ENCODE measurements around the gene SLCO4C1. TPM values are rescaled to one million over a fixed set of nuclear protein-coding genes. Genes with fewer than 3 reads are reported as not detected.

SLCO4C1 gene
- total and polyA plus RNA-seq, 2 of the 13 experiments (the other 11 are each of a cell fraction or from before 2014, with no cell fraction given), result 1.3 to 7.8 TPM

DNA sequence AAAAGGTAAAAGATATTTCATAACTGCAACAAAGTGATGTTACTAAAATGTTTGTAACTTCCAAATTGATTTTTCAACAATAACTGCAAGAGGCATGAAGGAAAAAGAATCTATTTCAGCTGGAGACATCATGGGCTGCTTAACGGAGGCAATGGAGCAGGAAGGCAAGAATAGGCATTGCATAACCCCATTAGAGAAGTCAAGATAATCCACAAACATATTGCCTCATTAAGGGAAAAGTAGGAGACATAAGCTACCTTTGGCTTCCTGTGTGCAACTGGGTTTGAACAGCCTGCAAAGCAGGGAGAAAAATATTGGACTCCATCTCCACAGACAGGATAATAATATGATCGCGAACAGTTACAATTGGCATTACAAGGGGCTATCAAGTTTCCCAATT is 46.7 kb downstream of the SLCO4C1 start (continued):
- TF ChIP-seq, protein P1, sequence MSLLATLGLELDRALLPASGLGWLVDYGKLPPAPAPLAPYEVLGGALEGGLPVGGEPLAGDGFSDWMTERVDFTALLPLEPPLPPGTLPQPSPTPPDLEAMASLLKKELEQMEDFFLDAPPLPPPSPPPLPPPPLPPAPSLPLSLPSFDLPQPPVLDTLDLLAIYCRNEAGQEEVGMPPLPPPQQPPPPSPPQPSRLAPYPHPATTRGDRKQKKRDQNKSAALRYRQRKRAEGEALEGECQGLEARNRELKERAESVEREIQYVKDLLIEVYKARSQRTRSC (CRISPR knock-in tag; IDR thresholded peaks at IDR 0.05; ENCODE audit: low read depth), result no peak
- TF ChIP-seq, protein P2, sequence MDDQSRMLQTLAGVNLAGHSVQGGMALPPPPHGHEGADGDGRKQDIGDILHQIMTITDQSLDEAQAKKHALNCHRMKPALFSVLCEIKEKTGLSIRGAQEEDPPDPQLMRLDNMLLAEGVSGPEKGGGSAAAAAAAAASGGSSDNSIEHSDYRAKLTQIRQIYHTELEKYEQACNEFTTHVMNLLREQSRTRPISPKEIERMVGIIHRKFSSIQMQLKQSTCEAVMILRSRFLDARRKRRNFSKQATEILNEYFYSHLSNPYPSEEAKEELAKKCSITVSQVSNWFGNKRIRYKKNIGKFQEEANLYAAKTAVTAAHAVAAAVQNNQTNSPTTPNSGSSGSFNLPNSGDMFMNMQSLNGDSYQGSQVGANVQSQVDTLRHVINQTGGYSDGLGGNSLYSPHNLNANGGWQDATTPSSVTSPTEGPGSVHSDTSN (CRISPR knock-in tag; IDR thresholded peaks at IDR 0.05; ENCODE audit: borderline replicate concordance), result no peak
- TF ChIP-seq, protein P3, sequence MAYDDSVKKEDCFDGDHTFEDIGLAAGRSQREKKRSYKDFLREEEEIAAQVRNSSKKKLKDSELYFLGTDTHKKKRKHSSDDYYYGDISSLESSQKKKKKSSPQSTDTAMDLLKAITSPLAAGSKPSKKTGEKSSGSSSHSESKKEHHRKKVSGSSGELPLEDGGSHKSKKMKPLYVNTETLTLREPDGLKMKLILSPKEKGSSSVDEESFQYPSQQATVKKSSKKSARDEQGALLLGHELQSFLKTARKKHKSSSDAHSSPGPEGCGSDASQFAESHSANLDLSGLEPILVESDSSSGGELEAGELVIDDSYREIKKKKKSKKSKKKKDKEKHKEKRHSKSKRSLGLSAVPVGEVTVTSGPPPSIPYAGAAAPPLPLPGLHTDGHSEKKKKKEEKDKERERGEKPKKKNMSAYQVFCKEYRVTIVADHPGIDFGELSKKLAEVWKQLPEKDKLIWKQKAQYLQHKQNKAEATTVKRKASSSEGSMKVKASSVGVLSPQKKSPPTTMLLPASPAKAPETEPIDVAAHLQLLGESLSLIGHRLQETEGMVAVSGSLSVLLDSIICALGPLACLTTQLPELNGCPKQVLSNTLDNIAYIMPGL (CRISPR knock-in tag; IDR thresholded peaks at IDR 0.05; ENCODE audit: borderline replicate concordance in 1 of 2, low read depth in 1 of 2), result no peak

DNA sequence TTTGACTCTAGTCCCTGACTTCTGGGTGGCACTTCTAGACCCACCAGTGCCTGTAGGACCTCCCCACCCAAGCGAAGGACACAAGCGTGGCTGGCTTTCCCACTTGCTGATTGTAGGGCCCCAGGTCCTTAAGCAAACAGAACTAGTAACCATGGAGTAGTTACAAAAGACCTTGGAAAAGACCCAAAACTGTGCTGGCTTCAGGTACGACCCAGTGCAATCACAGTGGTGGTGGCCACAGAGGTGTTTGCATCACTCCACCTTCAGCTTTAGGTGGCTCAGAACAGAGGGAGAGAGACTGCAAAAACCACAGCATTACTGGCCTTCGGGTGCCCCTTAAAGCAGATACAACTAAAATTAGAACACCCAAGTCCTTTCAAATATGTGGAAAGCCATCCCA is 52.9 kb downstream of the SLCO4C1 start:
- Histone ChIP-seq H3K9ac (ENCODE audit: insufficient read depth, low read depth, low read length) (no peak overlapping the region), H2AFZ (ENCODE audit: low read length) (no peak overlapping the region), H3K4me2 (ENCODE audit: low read depth, low read length) (no peak overlapping the region), H3K27ac (ENCODE audit: extremely low read length, insufficient read depth, low read length) (no peak overlapping the region), H4K20me1 (ENCODE audit: insufficient read depth, low read length) (no peaks in the 10 kb centered on the region), H3K9me3 (ENCODE audit: low read length) (no peaks in the 10 kb centered on the region), H3K36me3 (replicated peaks in 1 of 2; ENCODE audit: control insufficient read depth in 1 of 2, insufficient read depth in 2 of 2, low read length in 2 of 2) (no peaks in the 10 kb centered on the region), H3K4me3 (replicated peaks in 1 of 3; ENCODE audit: insufficient read depth in 1 of 3, low read depth in 2 of 3, low read length in 3 of 3) (no peak overlapping the region), H3K4me1 (ENCODE audit: insufficient read depth, low read length) (peaks cover 9% of the 10 kb centered on the region), H3K27me3 (ENCODE audit: control insufficient read depth in 1 of 2, insufficient read depth in 2 of 2, low read length in 2 of 2) (no peaks in the 10 kb centered on the region), H3K79me2 (ENCODE audit: insufficient read depth, low read length) (no peaks in the 10 kb centered on the region)
- BruUV-seq (replicated peaks), result no TSS peak
- FAIRE-seq (no peak), ATAC-seq (no peak), DNase-seq (ENCODE audit: low spot score) (no peak)
- TF ChIP-seq SALL1 (CRISPR knock-in tag; IDR thresholded peaks at IDR 0.05), result no peak
- TF ChIP-seq, protein P4, sequence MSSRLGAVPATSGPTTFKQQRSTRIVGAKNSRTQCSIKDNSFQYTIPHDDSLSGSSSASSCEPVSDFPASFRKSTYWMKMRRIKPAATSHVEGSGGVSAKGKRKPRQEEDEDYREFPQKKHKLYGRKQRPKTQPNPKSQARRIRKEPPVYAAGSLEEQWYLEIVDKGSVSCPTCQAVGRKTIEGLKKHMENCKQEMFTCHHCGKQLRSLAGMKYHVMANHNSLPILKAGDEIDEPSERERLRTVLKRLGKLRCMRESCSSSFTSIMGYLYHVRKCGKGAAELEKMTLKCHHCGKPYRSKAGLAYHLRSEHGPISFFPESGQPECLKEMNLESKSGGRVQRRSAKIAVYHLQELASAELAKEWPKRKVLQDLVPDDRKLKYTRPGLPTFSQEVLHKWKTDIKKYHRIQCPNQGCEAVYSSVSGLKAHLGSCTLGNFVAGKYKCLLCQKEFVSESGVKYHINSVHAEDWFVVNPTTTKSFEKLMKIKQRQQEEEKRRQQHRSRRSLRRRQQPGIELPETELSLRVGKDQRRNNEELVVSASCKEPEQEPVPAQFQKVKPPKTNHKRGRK (CRISPR knock-in tag; IDR thresholded peaks at IDR 0.05), result no peak
- ChIA-PET POLR2A (no interaction called here), CTCF (ENCODE audit: low intra/inter-chr PET ratio, low total read pairs) (no interaction called here)
- in situ Hi-C loops (cut with HindIII; ENCODE audit: extremely low pct_ligation_motif_present, low pct_unique_long_range_greater_than_20kb) (no loop called here), intact Hi-C loops (cut with micrococcal nuclease; ENCODE audit: unreplicated experiment) (no loop called here)
- WGBS (ENCODE audit: low lambda C conversion rate), result 64% methylated on average over 4 of the region's 4 CpGs
